HepG2 (cell line): ENCODE measurements around the gene PEX11G. TPM values are rescaled to one million over a fixed set of nuclear protein-coding genes. Genes with fewer than 3 reads are reported as not detected.

Experiments used
- CBFB ChIP-seq: sonication (generic); formaldehyde crosslinking; IDR thresholded peaks from 2 replicates; pipeline ENCODE4 v1.4.0; 2020; ENCODE audit warnings: missing genetic modification reagents
- ELF1 ChIP-seq: sonication (generic); formaldehyde crosslinking; IDR thresholded peaks from 2 replicates; pipeline ENCODE4 v1.4.0; 2020; ENCODE audit warnings: missing genetic modification reagents
- ETV6 ChIP-seq: sonication (generic); formaldehyde crosslinking; conservative IDR thresholded peaks from 2 replicates; pipeline ENCODE4 v1.4.0; 2020; ENCODE audit warnings: missing genetic modification reagents
- FOXA3 ChIP-seq: IDR thresholded peaks from 2 replicates; pipeline ENCODE4 v1.6.1; 2016; ENCODE audit warnings: missing genetic modification reagents, missing compliant biosample characterization
- GABPB1 ChIP-seq: IDR thresholded peaks from 2 replicates; pipeline ENCODE4 v1.6.1; 2016; ENCODE audit warnings: mild to moderate bottlenecking, missing genetic modification reagents, moderate library complexity, missing compliant biosample characterization
- HOXA5 ChIP-seq: sonication (generic); formaldehyde crosslinking; IDR thresholded peaks from 2 replicates; pipeline ENCODE4 v1.4.0; 2020; ENCODE audit warnings: missing genetic modification reagents
- RFXANK ChIP-seq: IDR thresholded peaks from 2 replicates; pipeline ENCODE4 v1.6.1; 2016
- SSRP1 ChIP-seq: IDR thresholded peaks from 2 replicates; pipeline ENCODE4 v1.6.1; 2016; ENCODE audit warnings: control low read depth
- TARDBP ChIP-seq: sonication (generic); formaldehyde crosslinking; IDR thresholded peaks from 2 replicates; pipeline ENCODE4 v1.8.0; 2022; ENCODE audit warnings: mild to moderate bottlenecking, missing genetic modification reagents
- ZNF530 ChIP-seq: sonication (generic); formaldehyde crosslinking; IDR thresholded peaks from 2 replicates; pipeline ENCODE4 v1.5.0; 2020; ENCODE audit warnings: low read depth, mild to moderate bottlenecking, missing genetic modification reagents
- ZNF567 ChIP-seq: sonication (generic); formaldehyde crosslinking; IDR thresholded peaks from 2 replicates; pipeline ENCODE4 v1.8.1; 2023; ENCODE audit warnings: mild to moderate bottlenecking, missing genetic modification reagents, borderline replicate concordance
- ZNF605 ChIP-seq: sonication (generic); formaldehyde crosslinking; IDR thresholded peaks from 2 replicates; pipeline ENCODE4 v1.8.0; 2022; ENCODE audit warnings: mild to moderate bottlenecking, missing genetic modification reagents
- polyA plus RNA-seq, 8 experiments: library from polyadenylated mRNA; depleted of rRNA in 3 of 8; stranded (reverse) in 7 of 8; unstranded in 1 of 8; fragments of >200 nt; fragmentation: Illumina TruSeq in 4 of 8; extraction: Trizol in 4 of 8; gene quantifications; 2 replicates each; pipeline versions ENCODE4 v1.2.1 to v1.2.3, GENCODE V29; 2011 to 2016; ENCODE audit warnings: low read depth in 4 of 8, missing spikeins in 1 of 8, mixed read lengths in 1 of 8; ENCODE audit not compliant: insufficient read depth in 1 of 8
- total RNA-seq, 5 experiments: library from RNA; depleted of rRNA; stranded (reverse); fragments of >200 nt; fragmentation: Illumina TruSeq; extraction: Trizol; gene quantifications; 2 replicates each; pipeline ENCODE4 v1.2.3, GENCODE V29; 2016; ENCODE audit warnings: low read depth in 1 of 5
- TF ChIP-seq, protein P1 (sequence below): sonication (generic); formaldehyde crosslinking; IDR thresholded peaks from 2 replicates; pipeline ENCODE4 v1.8.1; 2023; ENCODE audit warnings: mild to moderate bottlenecking, inconsistent platforms, moderate library complexity, missing genetic modification reagents, borderline replicate concordance
- TF ChIP-seq, protein P2 (sequence below): fragments of 450-650 bp; IDR thresholded peaks from 2 replicates; pipeline ENCODE4 v1.6.1; 2017
- TF ChIP-seq, protein P3 (sequence below): sonication (generic); IDR thresholded peaks from 2 replicates; pipeline ENCODE4 v1.6.1; 2016; ENCODE audit warnings: low read depth, borderline replicate concordance
- TF ChIP-seq, protein P4 (sequence below): sonication (generic); formaldehyde crosslinking; IDR thresholded peaks from 2 replicates; pipeline ENCODE4 v1.8.0; 2022; ENCODE audit warnings: mild to moderate bottlenecking, missing genetic modification reagents; ENCODE audit not compliant: insufficient replicate concordance
- TF ChIP-seq, protein P5 (sequence below): IDR thresholded peaks from 2 replicates; pipeline ENCODE4 v1.6.1; 2016; ENCODE audit warnings: low read depth, borderline replicate concordance
- TF ChIP-seq, protein P6 (sequence below): IDR thresholded peaks from 2 replicates; pipeline ENCODE4 v1.6.1; 2016

Gene PEX11G
- total and polyA plus RNA-seq, 2 of the 13 experiments (the other 11 are each of a cell fraction or from before 2014, with no cell fraction given): not detected

DNA sequence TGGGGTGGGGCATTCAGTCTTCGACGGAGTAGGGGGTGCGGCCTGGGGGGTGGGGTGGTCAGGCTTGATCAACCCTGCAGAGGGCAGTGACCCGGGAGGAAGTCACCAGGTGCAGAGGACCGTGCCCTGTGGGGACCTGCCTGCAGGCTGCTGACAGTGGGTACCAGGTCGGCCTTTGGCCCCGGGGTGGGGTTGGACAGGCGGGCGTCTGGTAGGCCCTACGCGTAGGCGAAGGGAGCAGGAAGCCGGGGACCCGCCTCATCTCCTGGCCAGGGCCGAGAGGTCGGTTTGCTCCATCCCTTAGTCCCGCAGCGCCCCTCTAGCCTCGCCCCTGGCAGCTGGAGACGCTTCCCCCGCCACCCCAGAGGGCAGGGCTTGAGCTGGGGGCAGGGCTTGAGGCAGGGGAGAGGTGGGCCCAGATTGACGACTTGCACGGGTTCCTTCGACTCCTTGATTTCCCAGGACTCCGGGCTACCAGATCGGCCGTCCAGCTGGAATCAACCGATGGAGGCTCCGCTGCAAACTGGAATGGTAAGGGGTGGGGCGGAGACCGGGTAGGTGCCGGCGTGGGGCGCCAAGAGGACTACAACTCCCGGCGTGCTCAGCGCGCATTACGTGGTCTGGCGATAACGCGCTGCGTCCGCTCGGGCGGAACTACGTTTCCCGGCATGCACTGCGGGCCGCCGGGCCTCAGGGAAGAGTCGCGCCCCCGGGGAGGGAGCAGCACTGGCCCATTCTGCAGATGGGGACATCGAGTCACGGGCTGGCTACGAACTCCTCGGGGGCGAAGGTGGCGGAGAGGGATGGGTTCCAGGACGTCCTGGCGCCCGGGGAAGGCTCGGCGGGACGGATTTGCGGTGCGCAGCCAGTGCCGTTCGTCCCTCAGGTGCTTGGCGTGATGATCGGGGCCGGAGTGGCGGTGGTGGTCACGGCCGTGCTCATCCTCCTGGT is 46.5 kb upstream of the PEX11G start, which contains the start of gene PNPLA6 (continued):
- TF ChIP-seq, protein P1, sequence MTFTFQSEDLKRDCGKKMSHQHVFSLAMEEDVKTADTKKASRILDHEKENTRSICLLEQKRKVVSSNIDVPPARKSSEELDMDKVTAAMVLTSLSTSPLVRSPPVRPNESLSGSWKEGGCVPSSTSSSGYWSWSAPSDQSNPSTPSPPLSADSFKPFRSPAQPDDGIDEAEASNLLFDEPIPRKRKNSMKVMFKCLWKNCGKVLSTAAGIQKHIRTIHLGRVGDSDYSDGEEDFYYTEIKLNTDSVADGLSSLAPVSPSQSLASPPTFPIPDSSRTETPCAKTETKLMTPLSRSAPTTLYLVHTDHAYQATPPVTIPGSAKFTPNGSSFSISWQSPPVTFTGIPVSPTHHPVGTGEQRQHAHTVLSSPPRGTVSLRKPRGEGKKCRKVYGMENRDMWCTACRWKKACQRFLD (CRISPR knock-in tag): peak; percentile 60; the same call in 1 of the 2 replicates
- TF ChIP-seq ZNF605 (CRISPR knock-in tag): no peak; the same call in 1 of the 2 replicates
- peak; percentile 91 for TF ChIP-seq ELF1 (CRISPR knock-in tag)
- TF ChIP-seq, protein P2, sequence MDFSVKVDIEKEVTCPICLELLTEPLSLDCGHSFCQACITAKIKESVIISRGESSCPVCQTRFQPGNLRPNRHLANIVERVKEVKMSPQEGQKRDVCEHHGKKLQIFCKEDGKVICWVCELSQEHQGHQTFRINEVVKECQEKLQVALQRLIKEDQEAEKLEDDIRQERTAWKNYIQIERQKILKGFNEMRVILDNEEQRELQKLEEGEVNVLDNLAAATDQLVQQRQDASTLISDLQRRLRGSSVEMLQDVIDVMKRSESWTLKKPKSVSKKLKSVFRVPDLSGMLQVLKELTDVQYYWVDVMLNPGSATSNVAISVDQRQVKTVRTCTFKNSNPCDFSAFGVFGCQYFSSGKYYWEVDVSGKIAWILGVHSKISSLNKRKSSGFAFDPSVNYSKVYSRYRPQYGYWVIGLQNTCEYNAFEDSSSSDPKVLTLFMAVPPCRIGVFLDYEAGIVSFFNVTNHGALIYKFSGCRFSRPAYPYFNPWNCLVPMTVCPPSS: no peak
- TF ChIP-seq, protein P3, sequence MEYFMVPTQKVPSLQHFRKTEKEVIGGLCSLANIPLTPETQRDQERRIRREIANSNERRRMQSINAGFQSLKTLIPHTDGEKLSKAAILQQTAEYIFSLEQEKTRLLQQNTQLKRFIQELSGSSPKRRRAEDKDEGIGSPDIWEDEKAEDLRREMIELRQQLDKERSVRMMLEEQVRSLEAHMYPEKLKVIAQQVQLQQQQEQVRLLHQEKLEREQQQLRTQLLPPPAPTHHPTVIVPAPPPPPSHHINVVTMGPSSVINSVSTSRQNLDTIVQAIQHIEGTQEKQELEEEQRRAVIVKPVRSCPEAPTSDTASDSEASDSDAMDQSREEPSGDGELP: peak; percentile 59; the same call in 1 of the 2 replicates
- 0 out of 2 replicates have a peak, but pooled peaks have one; percentile 41 for TF ChIP-seq ZNF567
- TF ChIP-seq, protein P4, sequence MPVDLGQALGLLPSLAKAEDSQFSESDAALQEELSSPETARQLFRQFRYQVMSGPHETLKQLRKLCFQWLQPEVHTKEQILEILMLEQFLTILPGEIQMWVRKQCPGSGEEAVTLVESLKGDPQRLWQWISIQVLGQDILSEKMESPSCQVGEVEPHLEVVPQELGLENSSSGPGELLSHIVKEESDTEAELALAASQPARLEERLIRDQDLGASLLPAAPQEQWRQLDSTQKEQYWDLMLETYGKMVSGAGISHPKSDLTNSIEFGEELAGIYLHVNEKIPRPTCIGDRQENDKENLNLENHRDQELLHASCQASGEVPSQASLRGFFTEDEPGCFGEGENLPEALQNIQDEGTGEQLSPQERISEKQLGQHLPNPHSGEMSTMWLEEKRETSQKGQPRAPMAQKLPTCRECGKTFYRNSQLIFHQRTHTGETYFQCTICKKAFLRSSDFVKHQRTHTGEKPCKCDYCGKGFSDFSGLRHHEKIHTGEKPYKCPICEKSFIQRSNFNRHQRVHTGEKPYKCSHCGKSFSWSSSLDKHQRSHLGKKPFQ (CRISPR knock-in tag): no peak
- no peak for TF ChIP-seq RFXANK (CRISPR knock-in tag)
- peak; percentile 62; the same call in 1 of the 2 replicates for TF ChIP-seq TARDBP (CRISPR knock-in tag)
- no peak for TF ChIP-seq ZNF530 (CRISPR knock-in tag)
- peak; percentile 64; the same call in 1 of the 2 replicates for TF ChIP-seq ETV6 (CRISPR knock-in tag)
- peak; percentile 85 for TF ChIP-seq CBFB (CRISPR knock-in tag)
- no peak for TF ChIP-seq SSRP1 (CRISPR knock-in tag)
- TF ChIP-seq, protein P5, sequence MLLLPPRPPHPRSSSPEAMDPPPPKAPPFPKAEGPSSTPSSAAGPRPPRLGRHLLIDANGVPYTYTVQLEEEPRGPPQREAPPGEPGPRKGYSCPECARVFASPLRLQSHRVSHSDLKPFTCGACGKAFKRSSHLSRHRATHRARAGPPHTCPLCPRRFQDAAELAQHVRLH: peak; percentile 63
- TF ChIP-seq GABPB1 (CRISPR knock-in tag): peak; percentile 97
- TF ChIP-seq HOXA5 (CRISPR knock-in tag): peak; percentile 39; the same call in 1 of the 2 replicates
- TF ChIP-seq FOXA3 (CRISPR knock-in tag): peak; percentile 46; the same call in 1 of the 2 replicates
- TF ChIP-seq, protein P6, sequence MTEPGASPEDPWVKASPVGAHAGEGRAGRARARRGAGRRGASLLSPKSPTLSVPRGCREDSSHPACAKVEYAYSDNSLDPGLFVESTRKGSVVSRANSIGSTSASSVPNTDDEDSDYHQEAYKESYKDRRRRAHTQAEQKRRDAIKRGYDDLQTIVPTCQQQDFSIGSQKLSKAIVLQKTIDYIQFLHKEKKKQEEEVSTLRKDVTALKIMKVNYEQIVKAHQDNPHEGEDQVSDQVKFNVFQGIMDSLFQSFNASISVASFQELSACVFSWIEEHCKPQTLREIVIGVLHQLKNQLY (CRISPR knock-in tag): 0 out of 2 replicates have a peak, but pooled peaks have one; percentile 26
